ENCODE data around the gene OXGR1.

DNA sequence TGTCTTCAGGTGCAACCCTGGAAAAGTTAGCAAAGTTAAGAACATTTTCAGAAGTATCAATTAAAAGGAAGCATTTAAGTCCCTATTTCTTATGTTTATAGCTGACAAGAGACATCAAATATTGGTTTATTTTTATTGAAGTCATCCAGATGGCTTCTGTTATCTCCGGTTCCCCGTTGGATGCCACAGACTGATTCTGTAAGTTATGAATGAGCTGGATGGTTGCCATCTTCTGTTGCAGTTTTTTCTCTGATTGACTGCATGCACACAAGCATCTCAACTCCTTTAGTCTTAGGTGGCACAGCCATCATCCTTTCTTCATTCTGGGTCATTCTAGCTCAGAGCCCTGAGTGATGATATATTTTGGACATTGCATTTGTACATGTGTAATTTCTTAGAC is 10.6 kb upstream of the OXGR1 start:
- TF ChIP-seq, protein P1, sequence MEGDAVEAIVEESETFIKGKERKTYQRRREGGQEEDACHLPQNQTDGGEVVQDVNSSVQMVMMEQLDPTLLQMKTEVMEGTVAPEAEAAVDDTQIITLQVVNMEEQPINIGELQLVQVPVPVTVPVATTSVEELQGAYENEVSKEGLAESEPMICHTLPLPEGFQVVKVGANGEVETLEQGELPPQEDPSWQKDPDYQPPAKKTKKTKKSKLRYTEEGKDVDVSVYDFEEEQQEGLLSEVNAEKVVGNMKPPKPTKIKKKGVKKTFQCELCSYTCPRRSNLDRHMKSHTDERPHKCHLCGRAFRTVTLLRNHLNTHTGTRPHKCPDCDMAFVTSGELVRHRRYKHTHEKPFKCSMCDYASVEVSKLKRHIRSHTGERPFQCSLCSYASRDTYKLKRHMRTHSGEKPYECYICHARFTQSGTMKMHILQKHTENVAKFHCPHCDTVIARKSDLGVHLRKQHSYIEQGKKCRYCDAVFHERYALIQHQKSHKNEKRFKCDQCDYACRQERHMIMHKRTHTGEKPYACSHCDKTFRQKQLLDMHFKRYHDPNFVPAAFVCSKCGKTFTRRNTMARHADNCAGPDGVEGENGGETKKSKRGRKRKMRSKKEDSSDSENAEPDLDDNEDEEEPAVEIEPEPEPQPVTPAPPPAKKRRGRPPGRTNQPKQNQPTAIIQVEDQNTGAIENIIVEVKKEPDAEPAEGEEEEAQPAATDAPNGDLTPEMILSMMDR (IDR thresholded peaks at IDR 0.05): no peak
- no peak for TF ChIP-seq POLR2A (IDR thresholded peaks at IDR 0.05)

All from esophagus squamous epithelium (tissue), 4 donors.